ENCODE measurements around the gene NAGPA. TPM values are rescaled to one million over a fixed set of nuclear protein-coding genes. Genes with fewer than 3 reads are reported as not detected.

The NAGPA gene
- total and polyA plus RNA-seq, 2 of the 13 experiments (the other 11 are each of a cell fraction or from before 2014, with no cell fraction given): 27.1 to 60.3 TPM

GRCh38 chr16:5033256-5034166 lies at the start of gene NAGPA (continued):
- peak; percentile 67 for TF ChIP-seq ZNF501 (CRISPR knock-in tag; IDR thresholded peaks at IDR 0.05)
- TF ChIP-seq, protein P1, sequence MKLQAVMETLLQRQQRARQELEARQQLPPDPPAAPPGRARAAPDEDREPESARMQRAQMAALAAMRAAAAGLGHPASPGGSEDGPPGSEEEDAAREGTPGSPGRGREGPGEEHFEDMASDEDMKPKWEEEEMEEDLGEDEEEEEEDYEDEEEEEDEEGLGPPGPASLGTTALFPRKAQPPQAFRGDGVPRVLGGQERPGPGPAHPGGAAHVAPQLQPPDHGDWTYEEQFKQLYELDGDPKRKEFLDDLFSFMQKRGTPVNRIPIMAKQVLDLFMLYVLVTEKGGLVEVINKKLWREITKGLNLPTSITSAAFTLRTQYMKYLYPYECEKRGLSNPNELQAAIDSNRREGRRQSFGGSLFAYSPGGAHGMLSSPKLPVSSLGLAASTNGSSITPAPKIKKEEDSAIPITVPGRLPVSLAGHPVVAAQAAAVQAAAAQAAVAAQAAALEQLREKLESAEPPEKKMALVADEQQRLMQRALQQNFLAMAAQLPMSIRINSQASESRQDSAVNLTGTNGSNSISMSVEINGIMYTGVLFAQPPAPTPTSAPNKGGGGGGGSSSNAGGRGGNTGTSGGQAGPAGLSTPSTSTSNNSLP (IDR thresholded peaks at IDR 0.05; ENCODE audit: low read depth, low read length): no peak; the same call in 1 of the 2 replicates
- TF ChIP-seq RAD21 (CRISPR knock-in tag; IDR thresholded peaks at IDR 0.05): peak; percentile 51
- TF ChIP-seq ZNF121 (CRISPR knock-in tag; IDR thresholded peaks at IDR 0.05): peak; percentile 76
- TF ChIP-seq ZNF296 (CRISPR knock-in tag; conservative IDR thresholded peaks at IDR 0.05): no peak; the same call in 1 of the 2 replicates
- peak; percentile 31; the same call in 1 of the 2 replicates for TF ChIP-seq GMEB2 (CRISPR knock-in tag; IDR thresholded peaks at IDR 0.05; ENCODE audit: low read depth)
- TF ChIP-seq ZNF747 (CRISPR knock-in tag; IDR thresholded peaks at IDR 0.05; ENCODE audit: borderline replicate concordance): peak; percentile 62; the same call in 1 of the 2 replicates
- no peak for TF ChIP-seq MAZ (IDR thresholded peaks at IDR 0.05; ENCODE audit: borderline replicate concordance, low read depth, low read length)
- peak; percentile 89; the same call in 1 of the 2 replicates for TF ChIP-seq MAZ (CRISPR knock-in tag; IDR thresholded peaks at IDR 0.05; ENCODE audit: low read depth)
- TF ChIP-seq NCOA5 (CRISPR knock-in tag; IDR thresholded peaks at IDR 0.05): 0 out of 2 replicates have a peak, but pooled peaks have one; percentile 89
- peak; percentile 93 for TF ChIP-seq ERF (CRISPR knock-in tag; IDR thresholded peaks at IDR 0.05)
- TF ChIP-seq, protein P2, sequence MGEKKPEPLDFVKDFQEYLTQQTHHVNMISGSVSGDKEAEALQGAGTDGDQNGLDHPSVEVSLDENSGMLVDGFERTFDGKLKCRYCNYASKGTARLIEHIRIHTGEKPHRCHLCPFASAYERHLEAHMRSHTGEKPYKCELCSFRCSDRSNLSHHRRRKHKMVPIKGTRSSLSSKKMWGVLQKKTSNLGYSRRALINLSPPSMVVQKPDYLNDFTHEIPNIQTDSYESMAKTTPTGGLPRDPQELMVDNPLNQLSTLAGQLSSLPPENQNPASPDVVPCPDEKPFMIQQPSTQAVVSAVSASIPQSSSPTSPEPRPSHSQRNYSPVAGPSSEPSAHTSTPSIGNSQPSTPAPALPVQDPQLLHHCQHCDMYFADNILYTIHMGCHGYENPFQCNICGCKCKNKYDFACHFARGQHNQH (CRISPR knock-in tag; IDR thresholded peaks at IDR 0.05): peak; percentile 97; the same call in 1 of the 2 replicates
- TF ChIP-seq ZNF550 (CRISPR knock-in tag; IDR thresholded peaks at IDR 0.05; ENCODE audit: borderline replicate concordance): peak; percentile 34; the same call in 1 of the 2 replicates
- no peak for TF ChIP-seq ATF1 (CRISPR knock-in tag; IDR thresholded peaks at IDR 0.05)
- TF ChIP-seq, protein P3, sequence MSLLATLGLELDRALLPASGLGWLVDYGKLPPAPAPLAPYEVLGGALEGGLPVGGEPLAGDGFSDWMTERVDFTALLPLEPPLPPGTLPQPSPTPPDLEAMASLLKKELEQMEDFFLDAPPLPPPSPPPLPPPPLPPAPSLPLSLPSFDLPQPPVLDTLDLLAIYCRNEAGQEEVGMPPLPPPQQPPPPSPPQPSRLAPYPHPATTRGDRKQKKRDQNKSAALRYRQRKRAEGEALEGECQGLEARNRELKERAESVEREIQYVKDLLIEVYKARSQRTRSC (CRISPR knock-in tag; IDR thresholded peaks at IDR 0.05; ENCODE audit: low read depth): no peak
- peak; percentile 57 for TF ChIP-seq POGZ (CRISPR knock-in tag; IDR thresholded peaks at IDR 0.05)
- peak; percentile 85; the same call in 1 of the 2 replicates for TF ChIP-seq ZNF83 (CRISPR knock-in tag; IDR thresholded peaks at IDR 0.05; ENCODE audit: borderline replicate concordance)
- no peak for TF ChIP-seq ZNF660 (CRISPR knock-in tag; IDR thresholded peaks at IDR 0.05; ENCODE audit: borderline replicate concordance, low read depth)
- TF ChIP-seq BRF2 (CRISPR knock-in tag; IDR thresholded peaks at IDR 0.05): no peak; the same call in none of the 2 replicates
- TF ChIP-seq KLF11 (CRISPR knock-in tag; IDR thresholded peaks at IDR 0.05): peak; percentile 93; the same call in 1 of the 2 replicates

Data from HepG2 (cell line).